ENCODE results near the gene RECK.
"Not testable (repeated sequence)": the region's sequence is repeated elsewhere in the genome, so short reads cannot be mapped to it uniquely, and the experiment has no call there.

The RECK gene

GRCh38 chr9:36036780-36037548 lies at the start of gene RECK:
RECK (plus strand) TSS chr9:36036913; CDS start chr9:36036999, 86 bp downstream.
- H3K4me3 ChIP-seq (ENCODE audit: low read depth, low read length), result peak within 1 kb of the TSS; percentile 84
- H3K27me3 ChIP-seq (ENCODE audit: control insufficient read depth, insufficient read depth, low read length), result no peaks in the 10 kb centered on the region
- no peaks in the 10 kb centered on the region for H3K4me1 ChIP-seq
- no peak within 1 kb of the TSS for H3K9ac ChIP-seq
- TF ChIP-seq CTCF (IDR thresholded peaks at IDR 0.05), result no peak
- H3K27ac ChIP-seq, result peak within 1 kb of the TSS; percentile 51
- peak within 1 kb of the TSS; percentile 86 for H2AFZ ChIP-seq
- peak within 1 kb of the TSS; percentile 98 for H3K4me2 ChIP-seq (ENCODE audit: low read length)
- no peaks in the 10 kb centered on the region for H3K9me3 ChIP-seq (ENCODE audit: control insufficient read depth, low read length)
- H3K36me3 ChIP-seq (ENCODE audit: control insufficient read depth, insufficient read depth, low read length), result no peaks in the 10 kb centered on the region
- no peaks in the 10 kb centered on the region for H3K79me2 ChIP-seq

GRCh38 chr9:35990155-35990554 lies 46.6 kb upstream of the RECK start:
- Histone ChIP-seq H3K4me2 (ENCODE audit: low read length) (no peak overlapping the region), H3K79me2 (no peaks in the 10 kb centered on the region), H3K4me1 (no peaks in the 10 kb centered on the region), H3K36me3 (ENCODE audit: control insufficient read depth, insufficient read depth, low read length) (no peaks in the 10 kb centered on the region), H3K27me3 (ENCODE audit: control insufficient read depth, insufficient read depth, low read length) (no peaks in the 10 kb centered on the region), H3K4me3 (ENCODE audit: low read depth, low read length) (no peak overlapping the region), H3K9ac (no peak overlapping the region), H2AFZ (no peak overlapping the region), H3K9me3 (ENCODE audit: control insufficient read depth, low read length) (no peaks in the 10 kb centered on the region), H3K27ac (no peak overlapping the region)
- no peak for TF ChIP-seq CTCF (IDR thresholded peaks at IDR 0.05)

- not testable (repeated sequence) for H3K4me1 ChIP-seq; H3K9me3 ChIP-seq (ENCODE audit: control insufficient read depth, low read length); H3K9ac ChIP-seq; H3K4me2 ChIP-seq (ENCODE audit: low read length); H2AFZ ChIP-seq; H3K4me3 ChIP-seq (ENCODE audit: low read depth, low read length); H3K79me2 ChIP-seq; H3K27ac ChIP-seq; H3K36me3 ChIP-seq (ENCODE audit: control insufficient read depth, insufficient read depth, low read length); H3K27me3 ChIP-seq (ENCODE audit: control insufficient read depth, insufficient read depth, low read length)
Observed at GRCh38 chr9:35993136-35993535, 43.6 kb upstream of the RECK start.

- Histone ChIP-seq H3K4me1 (no peaks in the 10 kb centered on the region), H3K4me3 (ENCODE audit: low read depth, low read length) (no peak overlapping the region), H3K9ac (no peak overlapping the region), H3K9me3 (ENCODE audit: control insufficient read depth, low read length) (no peaks in the 10 kb centered on the region), H3K4me2 (ENCODE audit: low read length) (no peak overlapping the region), H3K36me3 (ENCODE audit: control insufficient read depth, insufficient read depth, low read length) (no peaks in the 10 kb centered on the region), H3K27me3 (ENCODE audit: control insufficient read depth, insufficient read depth, low read length) (no peaks in the 10 kb centered on the region), H2AFZ (no peak overlapping the region), H3K79me2 (no peaks in the 10 kb centered on the region), H3K27ac (no peak overlapping the region)
- no peak for TF ChIP-seq CTCF (IDR thresholded peaks at IDR 0.05)
Observed at GRCh38 chr9:35993976-35994720, 42.6 kb upstream of the RECK start.

- H3K9me3 ChIP-seq (ENCODE audit: control insufficient read depth, low read length), result no peaks in the 10 kb centered on the region
- TF ChIP-seq CTCF (IDR thresholded peaks at IDR 0.05), result no peak
- no peak overlapping the region for H3K9ac ChIP-seq
- H3K79me2 ChIP-seq, result no peaks in the 10 kb centered on the region
- H3K27me3 ChIP-seq (ENCODE audit: control insufficient read depth, insufficient read depth, low read length), result no peaks in the 10 kb centered on the region
- no peak overlapping the region for H2AFZ ChIP-seq
- H3K4me2 ChIP-seq (ENCODE audit: low read length), result no peak overlapping the region
- H3K4me1 ChIP-seq, result no peaks in the 10 kb centered on the region
- H3K36me3 ChIP-seq (ENCODE audit: control insufficient read depth, insufficient read depth, low read length), result no peaks in the 10 kb centered on the region
- no peak overlapping the region for H3K27ac ChIP-seq
- H3K4me3 ChIP-seq (ENCODE audit: low read depth, low read length), result no peak overlapping the region
Observed at GRCh38 chr9:35994959-35995358, 41.8 kb upstream of the RECK start.
